ENCODE data around the gene WWC2.

The WWC2 gene

GRCh38 chr4:183205193-183205592 lies 106.1 kb downstream of the WWC2 start:
- no peak overlapping the region for H3K4me3 ChIP-seq
- H3K27ac ChIP-seq, result no peak overlapping the region
- TF ChIP-seq CTCF (IDR thresholded peaks at IDR 0.05), result no peak
- H3K4me1 ChIP-seq, result peaks cover 0 to 4% (median 0%) of the 10 kb centered on the region in 4 donors
- intact Hi-C loops (cut with DNase I; ENCODE audit: low total_unique reads), result no loop called here
- H3K27me3 ChIP-seq, result no peaks in the 10 kb centered on the region
- DNase-seq, result no peak
- H3K36me3 ChIP-seq, result peaks cover 7 to 15% (median 10%) of the 10 kb centered on the region in 3 donors
- no peaks in the 10 kb centered on the region for H3K9me3 ChIP-seq

- intact Hi-C loops (cut with DNase I; ENCODE audit: low total_unique reads), result no loop called here
- DNase-seq, result no peak
- Histone ChIP-seq H3K4me1 (no peaks in the 10 kb centered on the region), H3K9me3 (no peaks in the 10 kb centered on the region), H3K4me3 (no peak overlapping the region), H3K36me3 (peaks cover 7 to 15% (median 10%) of the 10 kb centered on the region in 3 donors), H3K27ac (no peak overlapping the region), H3K27me3 (no peaks in the 10 kb centered on the region)
- TF ChIP-seq CTCF (IDR thresholded peaks at IDR 0.05), result no peak
These were observed 106.7 kb downstream of the WWC2 start for GRCh38 chr4:183205709-183206108.

GRCh38 chr4:183211533-183211932 lies 112.5 kb downstream of the WWC2 start:
- Histone ChIP-seq H3K36me3 (peaks cover 7 to 15% (median 10%) of the 10 kb centered on the region in 3 donors), H3K4me1 (peaks cover 0 to 12% (median 0%) of the 10 kb centered on the region in 4 donors), H3K27ac (no peak overlapping the region), H3K27me3 (no peaks in the 10 kb centered on the region), H3K4me3 (no peak overlapping the region), H3K9me3 (no peaks in the 10 kb centered on the region)
- intact Hi-C loops (cut with DNase I; ENCODE audit: low total_unique reads), result no loop called here
- DNase-seq, result no peak
- no peak for TF ChIP-seq CTCF (IDR thresholded peaks at IDR 0.05)

GRCh38 chr4:183213996-183214395 lies 114.9 kb downstream of the WWC2 start:
- no peak for DNase-seq
- H3K27me3 ChIP-seq, result no peaks in the 10 kb centered on the region
- peaks cover 3 to 6% (median 5%) of the 10 kb centered on the region in 3 donors for H3K36me3 ChIP-seq
- TF ChIP-seq CTCF (IDR thresholded peaks at IDR 0.05), result no peak
- H3K4me3 ChIP-seq, result no peak overlapping the region
- H3K4me1 ChIP-seq, result peaks cover 0 to 12% (median 0%) of the 10 kb centered on the region in 4 donors
- intact Hi-C loops (cut with DNase I; ENCODE audit: low total_unique reads), result no loop called here
- no peak overlapping the region for H3K27ac ChIP-seq
- no peaks in the 10 kb centered on the region for H3K9me3 ChIP-seq

GRCh38 chr4:183214912-183215488 lies 115.9 kb downstream of the WWC2 start:
- no peak overlapping the region for H3K27ac ChIP-seq
- peaks cover 0 to 16% (median 2%) of the 10 kb centered on the region in 4 donors for H3K4me1 ChIP-seq
- TF ChIP-seq CTCF (IDR thresholded peaks at IDR 0.05), result no peak
- DNase-seq, result no peak
- intact Hi-C loops (cut with DNase I; ENCODE audit: low total_unique reads), result no loop called here
- H3K27me3 ChIP-seq, result no peaks in the 10 kb centered on the region
- no peaks in the 10 kb centered on the region for H3K9me3 ChIP-seq
- H3K4me3 ChIP-seq, result no peak overlapping the region
- H3K36me3 ChIP-seq, result no peaks in the 10 kb centered on the region

GRCh38 chr4:183220236-183220635 lies 121.2 kb downstream of the WWC2 start:
- H3K4me3 ChIP-seq, result no peak overlapping the region
- H3K27me3 ChIP-seq, result no peaks in the 10 kb centered on the region
- no peaks in the 10 kb centered on the region for H3K36me3 ChIP-seq
- H3K4me1 ChIP-seq, result peaks cover 0 to 14% (median 3%) of the 10 kb centered on the region in 4 donors
- DNase-seq, result no peak
- H3K27ac ChIP-seq, result no peak overlapping the region
- no peaks in the 10 kb centered on the region for H3K9me3 ChIP-seq
- intact Hi-C loops (cut with DNase I; ENCODE audit: low total_unique reads), result no loop called here
- TF ChIP-seq CTCF (IDR thresholded peaks at IDR 0.05), result no peak
